Bronchial epithelial cell (primary cell): ENCODE results near the gene EPHA6. TPM values are rescaled to one million over a fixed set of nuclear protein-coding genes. Genes with fewer than 3 reads are reported as not detected.
A peak's percentile ranks its signal among the peaks of the same experiment; 100 is the strongest.

Source experiments
- DNase-seq: peaks from one replicate; pipeline ENCODE4 v3.0.0-alpha.2; 2010; ENCODE audit warnings: low read depth
- FAIRE-seq: peaks from 2 replicates; lab custom pipeline; 2011; peaks lifted over from hg19 to GRCh38; lab: Jason Lieb, UNC
- H3K27me3 ChIP-seq: 2 replicates; pipeline ENCODE4 v1.5.1; 2011; ENCODE audit warnings: low read length; ENCODE audit not compliant: control insufficient read depth, insufficient read depth
- H3K36me3 ChIP-seq: 2 replicates; pipeline ENCODE4 v1.5.1; 2011; ENCODE audit warnings: low read length; ENCODE audit not compliant: control insufficient read depth, insufficient read depth
- H3K4me3 ChIP-seq: 2 replicates; pipeline ENCODE4 v1.5.1; 2011; ENCODE audit warnings: mild to moderate bottlenecking, low read depth, low read length, control low read depth
- CTCF ChIP-seq: IDR thresholded peaks from 2 replicates; pipeline ENCODE4 v1.5.1; 2011; ENCODE audit warnings: mild to moderate bottlenecking, moderate library complexity, low read length, control low read depth, inconsistent platforms; ENCODE audit not compliant: insufficient read depth, severe bottlenecking
- total RNA-seq: library from RNA; depleted of rRNA; stranded (reverse); fragments of >200 nt; gene quantifications from 2 replicates; pipeline ENCODE4 v1.2.1, GENCODE V29; 2014

Gene EPHA6
- total RNA-seq, 1 donor from 2014 or later = 0.26 TPM

- Histone ChIP-seq H3K27me3 (no peaks in the 10 kb centered on the region), H3K4me3 (no peak overlapping the region), H3K36me3 (no peaks in the 10 kb centered on the region)
- FAIRE-seq = no peak
- peak; percentile 50 for DNase-seq
- TF ChIP-seq CTCF = peak; percentile 63
Observed at GRCh38 chr3:96863129-96863740, 48.8 kb downstream of the EPHA6 start.

- no peaks in the 10 kb centered on the region for H3K36me3 ChIP-seq
- no peaks in the 10 kb centered on the region for H3K27me3 ChIP-seq
- no peak for FAIRE-seq
- TF ChIP-seq CTCF = no peak
- H3K4me3 ChIP-seq = no peak overlapping the region
- DNase-seq = no peak
Observed at GRCh38 chr3:96865605-96866004, 51.2 kb downstream of the EPHA6 start.

GRCh38 chr3:96869316-96869715 lies 54.9 kb downstream of the EPHA6 start:
- Histone ChIP-seq H3K36me3 (no peaks in the 10 kb centered on the region), H3K4me3 (no peak overlapping the region), H3K27me3 (no peaks in the 10 kb centered on the region)
- TF ChIP-seq CTCF = no peak
- DNase-seq = peak; percentile 7
- no peak for FAIRE-seq

GRCh38 chr3:96877510-96877909 lies 63.1 kb downstream of the EPHA6 start:
- no peak for TF ChIP-seq CTCF
- DNase-seq = no peak
- FAIRE-seq = no peak

GRCh38 chr3:96900031-96900430 lies 85.6 kb downstream of the EPHA6 start:
- Histone ChIP-seq H3K36me3 (no peaks in the 10 kb centered on the region), H3K27me3 (no peaks in the 10 kb centered on the region), H3K4me3 (no peak overlapping the region)
- DNase-seq (peak; percentile 34), FAIRE-seq (no peak)
- no peak for TF ChIP-seq CTCF

More at GRCh38 chr3:96877510-96877909, 63.1 kb downstream of the EPHA6 start:
- H3K4me3 ChIP-seq = no peak overlapping the region
- H3K27me3 ChIP-seq = no peaks in the 10 kb centered on the region
- H3K36me3 ChIP-seq = no peaks in the 10 kb centered on the region

GRCh38 chr3:96900566-96900965 lies 86.2 kb downstream of the EPHA6 start:
- no peaks in the 10 kb centered on the region for H3K36me3 ChIP-seq
- H3K27me3 ChIP-seq = no peaks in the 10 kb centered on the region
- H3K4me3 ChIP-seq = no peak overlapping the region
- DNase-seq (no peak), FAIRE-seq (no peak)
- TF ChIP-seq CTCF = no peak
